AG04450 (cell line): ENCODE results near the gene DYNC1I1. TPM values are rescaled to one million over a fixed set of nuclear protein-coding genes. Genes with fewer than 3 reads are reported as not detected.

Experiments
- CTCF ChIA-PET: fragments of 300-600, 350-600 bp; formaldehyde crosslinking; extraction: SDS; loops from one replicate; lab custom pipeline; 2022; ENCODE audit warnings: antibody characterized with exemption, inconsistent platforms; lab: Charles Lee
- POLR2A ChIA-PET: fragments of 350-600 bp; formaldehyde crosslinking; extraction: SDS; loops from one replicate; lab custom pipeline; 2021; ENCODE audit warnings: antibody characterized with exemption, inconsistent platforms; lab: Yijun Ruan, JAX
- DNase-seq: peaks from one replicate; pipeline ENCODE4 v3.0.0-alpha.2; 2011; ENCODE audit warnings: low read depth, low spot score
- H3K27ac ChIP-seq: one replicate; pipeline ENCODE4 v1.5.1; 2012; ENCODE audit warnings: low read depth, low read length, control low read depth
- H3K27me3 ChIP-seq: one replicate; pipeline ENCODE4 v1.6.0; 2012; ENCODE audit warnings: low read length; ENCODE audit not compliant: control insufficient read depth, insufficient read depth
- H3K4me3 ChIP-seq: 2 replicates; pipeline ENCODE4 v1.5.1; 2011; ENCODE audit warnings: mild to moderate bottlenecking, low read depth, low read length, control low read depth
- H3K9me3 ChIP-seq: 2 replicates; pipeline ENCODE4 v1.5.1; 2012; ENCODE audit warnings: low read length; ENCODE audit not compliant: control insufficient read depth, insufficient read depth
- CTCF ChIP-seq: IDR thresholded peaks from 2 replicates; pipeline ENCODE4 v1.5.1; 2011; ENCODE audit warnings: low read depth, low read length, control low read depth, inconsistent platforms
- polyA plus RNA-seq: library from polyadenylated mRNA; depleted of rRNA; stranded (reverse); fragments of >200 nt; gene quantifications from 2 replicates; pipeline ENCODE4 v1.2.3, GENCODE V29; 2011

DYNC1I1 gene
- polyA plus RNA-seq, 1 experiment = 0.06 TPM

GRCh38 chr7:95874129-95874528, 101.8 kb downstream of the DYNC1I1 start:
- Histone ChIP-seq H3K27me3 (no peaks in the 10 kb centered on the region), H3K27ac (no peak overlapping the region), H3K9me3 (no peaks in the 10 kb centered on the region), H3K4me3 (no peak overlapping the region)
- CTCF ChIA-PET = no interaction called here
- DNase-seq = no peak
- TF ChIP-seq CTCF = no peak
- POLR2A ChIA-PET = no interaction called here

GRCh38 chr7:95874541-95875265, 102.3 kb downstream of the DYNC1I1 start:
- no peak for DNase-seq
- CTCF ChIA-PET = no interaction called here
- POLR2A ChIA-PET = no interaction called here
- H3K27ac ChIP-seq = no peak overlapping the region
- H3K4me3 ChIP-seq = no peak overlapping the region
- no peaks in the 10 kb centered on the region for H3K9me3 ChIP-seq
- H3K27me3 ChIP-seq = no peaks in the 10 kb centered on the region
- TF ChIP-seq CTCF = no peak

GRCh38 chr7:95875519-95875918, 103.2 kb downstream of the DYNC1I1 start:
- no peak overlapping the region for H3K27ac ChIP-seq
- no peak for DNase-seq
- CTCF ChIA-PET = no interaction called here
- H3K9me3 ChIP-seq = no peaks in the 10 kb centered on the region
- no peaks in the 10 kb centered on the region for H3K27me3 ChIP-seq
- TF ChIP-seq CTCF = no peak
- POLR2A ChIA-PET = no interaction called here
- no peak overlapping the region for H3K4me3 ChIP-seq

GRCh38 chr7:95878677-95879076, 106.3 kb downstream of the DYNC1I1 start:
- no peak overlapping the region for H3K27ac ChIP-seq
- POLR2A ChIA-PET = no interaction called here
- no peak for TF ChIP-seq CTCF
- no peak for DNase-seq
- no peaks in the 10 kb centered on the region for H3K9me3 ChIP-seq
- CTCF ChIA-PET = no interaction called here
- no peaks in the 10 kb centered on the region for H3K27me3 ChIP-seq
- H3K4me3 ChIP-seq = no peak overlapping the region

- DNase-seq = no peak
- Histone ChIP-seq H3K9me3 (no peaks in the 10 kb centered on the region), H3K27me3 (no peaks in the 10 kb centered on the region), H3K4me3 (no peak overlapping the region), H3K27ac (no peak overlapping the region)
- ChIA-PET POLR2A (no interaction called here), CTCF (interaction anchor here (0.9 kb wide), 1 partner anchor 10 kb away, joined by 7 read pairs; no protein-coding TSS in a partner anchor)
- TF ChIP-seq CTCF = no peak
Observed at GRCh38 chr7:95881597-95881996, 109.2 kb downstream of the DYNC1I1 start.
